Gastrocnemius medialis (tissue), 4 donors: ENCODE results near the gene FRMD3. TPM values are rescaled to one million over a fixed set of nuclear protein-coding genes. Genes with fewer than 3 reads are reported as not detected.

ENCODE experiments used
- ATAC-seq, 2 donors: fragments of 150-250 bp; one replicate each; pipeline ENCODE4 v1.9.1; 2016
- DNase-seq, 2 donors: peaks; one replicate each; pipeline ENCODE4 v3.0.0-alpha.2; 2019
- H3K27ac ChIP-seq, 4 donors: fragments of 200-600 bp; sonication (generic); 1 replicate in 1 of 4; 2 replicates in 3 of 4; pipeline ENCODE4 v1.5.1; 2016 to 2018; ENCODE audit warnings: mild to moderate bottlenecking in 2 of 4, moderate library complexity in 1 of 4
- H3K27me3 ChIP-seq, 3 donors: fragments of 200-600 bp; sonication (generic) in 2 of 3; 1 replicate in 1 of 3; 2 replicates in 2 of 3; pipeline versions ENCODE4 v1.5.1 to v1.6.0; 2016 to 2019; ENCODE audit warnings: mild to moderate bottlenecking in 1 of 3, moderate library complexity in 1 of 3
- H3K36me3 ChIP-seq, 2 donors: fragments of 200-600 bp; sonication (generic) in 1 of 2; one replicate each; pipeline ENCODE4 v1.5.1; 2017 to 2018
- H3K4me1 ChIP-seq, 2 donors: fragments of 200-600 bp; sonication (generic) in 1 of 2; one replicate each; pipeline ENCODE4 v1.5.1; 2016 to 2017; ENCODE audit warnings: mild to moderate bottlenecking in 2 of 2
- H3K4me3 ChIP-seq, 4 donors: fragments of 200-600 bp; sonication (generic) in 3 of 4; 1 replicate in 1 of 4; 2 replicates in 3 of 4; pipeline ENCODE4 v1.5.1; 2016 to 2019; ENCODE audit warnings: mild to moderate bottlenecking in 2 of 4
- H3K9me3 ChIP-seq, 3 donors: fragments of 200-600 bp; sonication (generic) in 2 of 3; 1 replicate in 1 of 3; 2 replicates in 2 of 3; pipeline ENCODE4 v1.5.1; 2016 to 2019
- CTCF ChIP-seq, 5 experiments: fragments of 450-650 bp in 3 of 5; fragments of 200-600 bp in 2 of 5; sonication (generic) in 2 of 5; IDR thresholded peaks in 4 of 5; conservative IDR thresholded peaks in 1 of 5; 1 replicate in 4 of 5; 2 replicates in 1 of 5; pipeline ENCODE4 v1.5.1; 2016 to 2019; ENCODE audit warnings: antibody characterized with exemption in 5 of 5, mild to moderate bottlenecking in 3 of 5, moderate library complexity in 3 of 5
- POLR2A ChIP-seq, 2 donors: fragments of 450-650 bp; IDR thresholded peaks; one replicate each; pipeline ENCODE4 v1.6.1; 2017; ENCODE audit warnings: antibody characterized with exemption in 2 of 2, mild to moderate bottlenecking in 2 of 2, moderate library complexity in 2 of 2
- in situ Hi-C, 4 donors: fragments of 200-750 bp; cut with MboI; loops; one replicate each; pipeline versions ENCODE4 v1.15.0 to v1.8.0; 2017; ENCODE audit warnings: low sequenced_read_pairs in 4 of 4
- intact Hi-C: fragments of 100-400 bp; cut with DNase I; formaldehyde crosslinking; loops from one replicate; pipeline ENCODE4 v1.15.1; 2023; ENCODE audit warnings: low total_unique reads
- total RNA-seq, 4 donors: library from RNA; depleted of rRNA; stranded (reverse); fragments of >200 nt; gene quantifications; one replicate each; pipeline versions ENCODE4 v1.1.0 to v1.2.3, GENCODE V29; 2016

Gene FRMD3
- total RNA-seq, 4 donors from 2014 or later, result 62.3 to 120 (median 94.6) TPM

- DNase-seq, result peak in 1 of 2 donors; percentile 21
Measured at GRCh38 chr9:83544002-83544698, 5.9 kb upstream of the FRMD3 start.

GRCh38 chr9:83538890-83539238 lies 663 bp upstream of the FRMD3 start:
- no peaks in the 10 kb centered on the region for H3K36me3 ChIP-seq
- no peaks in the 10 kb centered on the region for H3K9me3 ChIP-seq
- peak overlapping the region; percentile 69 to 84 (median 82) for H3K27ac ChIP-seq
- peaks cover 15 to 16% of the 10 kb centered on the region in 2 donors for H3K4me1 ChIP-seq
- H3K27me3 ChIP-seq, result peaks cover 0 to 6% (median 0%) of the 10 kb centered on the region in 3 donors
- in situ Hi-C loops, result loop anchor here in 2 of 4 donors (25.0 kb wide), 1 partner anchor 327 kb away; no protein-coding TSS in a partner anchor
- peak overlapping the region; percentile 65 to 82 (median 74) for H3K4me3 ChIP-seq
- DNase-seq, result no peak
- peak in 1 of 5 experiments; percentile 2 for TF ChIP-seq CTCF (IDR thresholded peaks at IDR 0.05 in 4 of 5, conservative IDR thresholded peaks at IDR 0.05 in 1 of 5)
- TF ChIP-seq POLR2A (IDR thresholded peaks at IDR 0.05), result no peak
- intact Hi-C loops, result no loop called here
- no peak for ATAC-seq

More at GRCh38 chr9:83544002-83544698, 5.9 kb upstream of the FRMD3 start:
- intact Hi-C loops, result loop anchor here (1.0 to 5.0 kb wide), 3 partner anchors 210 to 345 kb away; no protein-coding TSS in a partner anchor
- H3K27me3 ChIP-seq, result no peaks in the 10 kb centered on the region
- H3K9me3 ChIP-seq, result no peaks in the 10 kb centered on the region
- H3K36me3 ChIP-seq, result no peaks in the 10 kb centered on the region
- in situ Hi-C loops, result loop anchor here (5.0 to 25.0 kb wide), 5 partner anchors 202 to 339 kb away; no protein-coding TSS in a partner anchor
- H3K27ac ChIP-seq, result no peak overlapping the region
- peaks cover under 1% of the 10 kb centered on the region in 2 donors for H3K4me1 ChIP-seq
- peak; percentile 80 to 89 for ATAC-seq
- peak; percentile 61 to 79 (median 73) for TF ChIP-seq CTCF (IDR thresholded peaks at IDR 0.05 in 4 of 5, conservative IDR thresholded peaks at IDR 0.05 in 1 of 5)
- TF ChIP-seq POLR2A (IDR thresholded peaks at IDR 0.05), result no peak
- no peak overlapping the region for H3K4me3 ChIP-seq

- peaks cover 0 to 6% (median 0%) of the 10 kb centered on the region in 3 donors for H3K27me3 ChIP-seq
- peaks cover 15 to 16% of the 10 kb centered on the region in 2 donors for H3K4me1 ChIP-seq
- peak overlapping the region; percentile 65 to 82 (median 74) for H3K4me3 ChIP-seq
- no peaks in the 10 kb centered on the region for H3K9me3 ChIP-seq
- peak overlapping the region; percentile 69 to 84 (median 82) for H3K27ac ChIP-seq
- in situ Hi-C loops (loop anchor here in 2 of 4 donors (25.0 kb wide), 1 partner anchor 325 kb away; no protein-coding TSS in a partner anchor), intact Hi-C loops (no loop called here)
- TF ChIP-seq CTCF (IDR thresholded peaks at IDR 0.05 in 4 of 5, conservative IDR thresholded peaks at IDR 0.05 in 1 of 5) (no peak), POLR2A (IDR thresholded peaks at IDR 0.05) (no peak)
- ATAC-seq (peak in 1 of 2 donors; percentile 16), DNase-seq (no peak)
- no peaks in the 10 kb centered on the region for H3K36me3 ChIP-seq
Measured at GRCh38 chr9:83537331-83538171, 650 bp downstream of the FRMD3 start.

- in situ Hi-C loops, result loop anchor here in 2 of 4 donors (25.0 kb wide), 1 partner anchor 324 kb away; no protein-coding TSS in a partner anchor
- ATAC-seq (no peak), DNase-seq (no peak)
- peak overlapping the region in 1 of 4 donors; percentile 39 for H3K27ac ChIP-seq
- peaks cover 0 to 6% (median 0%) of the 10 kb centered on the region in 3 donors for H3K27me3 ChIP-seq
- no peaks in the 10 kb centered on the region for H3K9me3 ChIP-seq
- H3K36me3 ChIP-seq, result no peaks in the 10 kb centered on the region
- no peak for TF ChIP-seq CTCF (IDR thresholded peaks at IDR 0.05 in 4 of 5, conservative IDR thresholded peaks at IDR 0.05 in 1 of 5)
- TF ChIP-seq POLR2A (IDR thresholded peaks at IDR 0.05), result no peak
- peaks cover 15 to 16% of the 10 kb centered on the region in 2 donors for H3K4me1 ChIP-seq
- intact Hi-C loops, result no loop called here
- H3K4me3 ChIP-seq, result peak overlapping the region; percentile 65 to 82 (median 74)
Measured at GRCh38 chr9:83536332-83536731, 1.9 kb downstream of the FRMD3 start.
